HepG2 (cell line): ENCODE results near the gene MED25. TPM values are rescaled to one million over a fixed set of nuclear protein-coding genes. Genes with fewer than 3 reads are reported as not detected.
A peak's percentile ranks its signal among the peaks of the same experiment; 100 is the strongest.

Experiments
- DR1 ChIP-seq: sonication (generic); formaldehyde crosslinking; IDR thresholded peaks from 2 replicates; pipeline ENCODE4 v1.8.0; 2021; ENCODE audit warnings: mild to moderate bottlenecking, missing genetic modification reagents, inconsistent platforms
- GATAD2A ChIP-seq: IDR thresholded peaks from 2 replicates; pipeline ENCODE4 v1.6.1; 2016
- HDAC6 ChIP-seq: fragments of 200-600 bp; sonication (generic); IDR thresholded peaks from 2 replicates; pipeline ENCODE4 v1.7.0; 2017; ENCODE audit warnings: mild to moderate bottlenecking, antibody characterized with exemption, low read length, low read depth
- HNF4G ChIP-seq, 2 experiments: sonication (generic) in 1 of 2; formaldehyde crosslinking in 1 of 2; IDR thresholded peaks; 2 replicates each; pipeline versions ENCODE4 v1.4.0 to v1.6.1; 2011 to 2020; ENCODE audit warnings: borderline replicate concordance in 2 of 2, low read depth in 2 of 2, mild to moderate bottlenecking in 2 of 2, low read length in 1 of 2, missing genetic modification reagents in 1 of 2, moderate library complexity in 1 of 2
- KAT8 ChIP-seq: IDR thresholded peaks from 2 replicates; pipeline ENCODE4 v1.6.1; 2016; ENCODE audit warnings: missing genetic modification reagents, missing compliant biosample characterization
- NFRKB ChIP-seq: fragments of 450-650 bp; IDR thresholded peaks from 2 replicates; pipeline ENCODE4 v1.6.1; 2017
- NFYC ChIP-seq: IDR thresholded peaks from 2 replicates; pipeline ENCODE4 v1.6.1; 2016; ENCODE audit warnings: missing genetic modification reagents, missing compliant biosample characterization
- PAX8 ChIP-seq: sonication (generic); formaldehyde crosslinking; IDR thresholded peaks from 2 replicates; pipeline ENCODE4 v1.8.0; 2022; ENCODE audit warnings: mild to moderate bottlenecking, missing genetic modification reagents, borderline replicate concordance
- TGIF2 ChIP-seq: IDR thresholded peaks from 2 replicates; pipeline ENCODE4 v1.6.1; 2016; ENCODE audit warnings: control low read depth, missing compliant biosample characterization
- TOE1 ChIP-seq: sonication (generic); formaldehyde crosslinking; IDR thresholded peaks from 2 replicates; pipeline ENCODE4 v1.4.0; 2020; ENCODE audit warnings: mild to moderate bottlenecking, missing genetic modification reagents
- ZFP36 ChIP-seq: fragments of 150-350 bp; IDR thresholded peaks from 2 replicates; pipeline ENCODE4 v1.6.1; 2018; ENCODE audit warnings: borderline replicate concordance, low read length, low read depth; ENCODE audit not compliant: partially characterized antibody
- polyA plus RNA-seq, 8 experiments: library from polyadenylated mRNA; depleted of rRNA in 3 of 8; stranded (reverse) in 7 of 8; unstranded in 1 of 8; fragments of >200 nt; fragmentation: Illumina TruSeq in 4 of 8; extraction: Trizol in 4 of 8; gene quantifications; 2 replicates each; pipeline versions ENCODE4 v1.2.1 to v1.2.3, GENCODE V29; 2011 to 2016; ENCODE audit warnings: low read depth in 4 of 8, missing spikeins in 1 of 8, mixed read lengths in 1 of 8; ENCODE audit not compliant: insufficient read depth in 1 of 8
- total RNA-seq, 5 experiments: library from RNA; depleted of rRNA; stranded (reverse); fragments of >200 nt; fragmentation: Illumina TruSeq; extraction: Trizol; gene quantifications; 2 replicates each; pipeline ENCODE4 v1.2.3, GENCODE V29; 2016; ENCODE audit warnings: low read depth in 1 of 5
- TF ChIP-seq, protein P1 (sequence below), 2 experiments: sonication (generic) in 1 of 2; formaldehyde crosslinking in 1 of 2; IDR thresholded peaks; 2 replicates each; pipeline versions ENCODE4 v1.5.1 to v1.6.1; 2011 to 2020; ENCODE audit warnings: borderline replicate concordance in 1 of 2, low read depth in 1 of 2, low read length in 1 of 2, mild to moderate bottlenecking in 1 of 2, missing genetic modification reagents in 1 of 2, moderate library complexity in 1 of 2
- TF ChIP-seq, protein P2 (sequence below): fragments of 450-650 bp; IDR thresholded peaks from 2 replicates; pipeline ENCODE4 v1.6.1; 2017
- TF ChIP-seq, protein P3 (sequence below): sonication (generic); formaldehyde crosslinking; IDR thresholded peaks from 2 replicates; pipeline ENCODE4 v1.4.0; 2020; ENCODE audit warnings: missing genetic modification reagents, borderline replicate concordance
- TF ChIP-seq, protein P4 (sequence below): sonication (generic); formaldehyde crosslinking; IDR thresholded peaks from 2 replicates; pipeline ENCODE4 v1.8.1; 2023; ENCODE audit warnings: mild to moderate bottlenecking, missing genetic modification reagents
- TF ChIP-seq, protein P5 (sequence below): sonication (generic); formaldehyde crosslinking; IDR thresholded peaks from 2 replicates; pipeline ENCODE4 v1.5.1; 2020; ENCODE audit warnings: missing genetic modification reagents, mild to moderate bottlenecking, borderline replicate concordance
- TF ChIP-seq, protein P6 (sequence below): sonication (generic); formaldehyde crosslinking; IDR thresholded peaks from 2 replicates; pipeline ENCODE4 v1.5.1; 2020; ENCODE audit warnings: missing genetic modification reagents, mild to moderate bottlenecking, borderline replicate concordance

MED25 gene
- total and polyA plus RNA-seq, 2 of the 13 experiments (the other 11 are each of a cell fraction or from before 2014, with no cell fraction given): 11.1 to 15.1 TPM

DNA sequence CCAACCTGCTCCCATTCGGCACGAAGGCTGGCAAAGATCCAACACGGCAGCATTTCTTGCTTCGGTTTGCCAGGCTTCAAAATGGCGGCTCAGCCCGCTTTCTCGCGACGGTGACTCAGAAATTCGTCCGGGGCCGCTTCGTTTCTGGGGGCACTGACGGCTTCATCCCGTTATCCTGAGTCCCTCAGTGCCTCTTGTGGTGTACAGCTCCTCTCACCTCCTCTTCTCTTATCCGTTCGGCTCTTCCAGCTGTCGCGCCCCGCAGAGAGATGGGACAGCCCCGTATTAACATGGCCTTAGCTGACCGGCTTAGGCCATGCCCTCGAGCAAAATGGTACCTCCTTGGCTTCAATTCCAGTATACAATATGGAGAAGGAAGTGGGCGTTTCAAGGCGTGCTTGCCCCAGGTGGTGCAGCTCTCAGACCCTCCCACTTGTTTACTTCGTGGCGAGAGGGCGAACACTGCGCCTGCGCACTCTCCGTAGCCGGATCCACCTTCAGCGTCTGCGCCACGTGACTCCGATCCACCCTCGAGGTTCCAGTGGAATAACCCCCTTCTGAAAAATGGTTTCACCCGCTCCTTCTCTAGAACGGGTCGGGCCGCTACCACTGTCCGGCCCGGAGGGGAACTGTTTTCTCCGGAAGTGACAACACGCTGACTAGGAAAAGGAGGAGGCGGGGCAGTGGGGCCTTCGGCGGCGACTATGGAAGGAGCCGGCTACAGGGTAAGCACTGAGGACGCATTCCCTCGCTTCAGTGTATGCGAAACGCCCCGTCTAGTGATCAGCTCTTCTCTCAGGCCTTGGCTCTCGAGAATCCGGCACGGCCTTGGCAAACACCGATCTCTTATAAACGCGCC lies 59.2 kb downstream of the MED25 start, which contains the start of the genes AKT1S1 and TBC1D17 (continued):
- TF ChIP-seq, protein P1, sequence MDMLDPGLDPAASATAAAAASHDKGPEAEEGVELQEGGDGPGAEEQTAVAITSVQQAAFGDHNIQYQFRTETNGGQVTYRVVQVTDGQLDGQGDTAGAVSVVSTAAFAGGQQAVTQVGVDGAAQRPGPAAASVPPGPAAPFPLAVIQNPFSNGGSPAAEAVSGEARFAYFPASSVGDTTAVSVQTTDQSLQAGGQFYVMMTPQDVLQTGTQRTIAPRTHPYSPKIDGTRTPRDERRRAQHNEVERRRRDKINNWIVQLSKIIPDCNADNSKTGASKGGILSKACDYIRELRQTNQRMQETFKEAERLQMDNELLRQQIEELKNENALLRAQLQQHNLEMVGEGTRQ (IDR thresholded peaks at IDR 0.05; ENCODE audit: low read depth, low read length): peak; percentile 98
- TF ChIP-seq, protein P1 (CRISPR knock-in tag; IDR thresholded peaks at IDR 0.05; ENCODE audit: borderline replicate concordance): peak; percentile 98; the same call in 1 of the 2 replicates
- TF ChIP-seq ZFP36 (no peak), HDAC6 (no peak), NFRKB (peak; percentile 35), GATAD2A (CRISPR knock-in tag) (no peak), KAT8 (CRISPR knock-in tag) (peak; percentile 85), PAX8 (CRISPR knock-in tag) (0 out of 2 replicates have a peak, but pooled peaks have one; percentile 13), DR1 (CRISPR knock-in tag) (no peak), HNF4G (IDR thresholded peaks at IDR 0.05; ENCODE audit: borderline replicate concordance, low read depth, low read length) (no peak), HNF4G (CRISPR knock-in tag; IDR thresholded peaks at IDR 0.05; ENCODE audit: borderline replicate concordance, low read depth) (no peak), TGIF2 (peak; percentile 77), TOE1 (CRISPR knock-in tag) (no peak), NFYC (peak; percentile 19; the same call in 1 of the 2 replicates)
- TF ChIP-seq, protein P2, sequence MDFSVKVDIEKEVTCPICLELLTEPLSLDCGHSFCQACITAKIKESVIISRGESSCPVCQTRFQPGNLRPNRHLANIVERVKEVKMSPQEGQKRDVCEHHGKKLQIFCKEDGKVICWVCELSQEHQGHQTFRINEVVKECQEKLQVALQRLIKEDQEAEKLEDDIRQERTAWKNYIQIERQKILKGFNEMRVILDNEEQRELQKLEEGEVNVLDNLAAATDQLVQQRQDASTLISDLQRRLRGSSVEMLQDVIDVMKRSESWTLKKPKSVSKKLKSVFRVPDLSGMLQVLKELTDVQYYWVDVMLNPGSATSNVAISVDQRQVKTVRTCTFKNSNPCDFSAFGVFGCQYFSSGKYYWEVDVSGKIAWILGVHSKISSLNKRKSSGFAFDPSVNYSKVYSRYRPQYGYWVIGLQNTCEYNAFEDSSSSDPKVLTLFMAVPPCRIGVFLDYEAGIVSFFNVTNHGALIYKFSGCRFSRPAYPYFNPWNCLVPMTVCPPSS: no peak
- TF ChIP-seq, protein P3, sequence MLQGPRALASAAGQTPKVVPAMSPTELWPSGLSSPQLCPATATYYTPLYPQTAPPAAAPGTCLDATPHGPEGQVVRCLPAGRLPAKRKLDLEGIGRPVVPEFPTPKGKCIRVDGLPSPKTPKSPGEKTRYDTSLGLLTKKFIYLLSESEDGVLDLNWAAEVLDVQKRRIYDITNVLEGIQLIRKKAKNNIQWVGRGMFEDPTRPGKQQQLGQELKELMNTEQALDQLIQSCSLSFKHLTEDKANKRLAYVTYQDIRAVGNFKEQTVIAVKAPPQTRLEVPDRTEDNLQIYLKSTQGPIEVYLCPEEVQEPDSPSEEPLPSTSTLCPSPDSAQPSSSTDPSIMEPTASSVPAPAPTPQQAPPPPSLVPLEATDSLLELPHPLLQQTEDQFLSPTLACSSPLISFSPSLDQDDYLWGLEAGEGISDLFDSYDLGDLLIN (CRISPR knock-in tag): no peak
- TF ChIP-seq, protein P4, sequence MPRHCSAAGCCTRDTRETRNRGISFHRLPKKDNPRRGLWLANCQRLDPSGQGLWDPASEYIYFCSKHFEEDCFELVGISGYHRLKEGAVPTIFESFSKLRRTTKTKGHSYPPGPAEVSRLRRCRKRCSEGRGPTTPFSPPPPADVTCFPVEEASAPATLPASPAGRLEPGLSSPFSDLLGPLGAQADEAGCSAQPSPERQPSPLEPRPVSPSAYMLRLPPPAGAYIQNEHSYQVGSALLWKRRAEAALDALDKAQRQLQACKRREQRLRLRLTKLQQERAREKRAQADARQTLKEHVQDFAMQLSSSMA (CRISPR knock-in tag): no peak
- TF ChIP-seq, protein P5, sequence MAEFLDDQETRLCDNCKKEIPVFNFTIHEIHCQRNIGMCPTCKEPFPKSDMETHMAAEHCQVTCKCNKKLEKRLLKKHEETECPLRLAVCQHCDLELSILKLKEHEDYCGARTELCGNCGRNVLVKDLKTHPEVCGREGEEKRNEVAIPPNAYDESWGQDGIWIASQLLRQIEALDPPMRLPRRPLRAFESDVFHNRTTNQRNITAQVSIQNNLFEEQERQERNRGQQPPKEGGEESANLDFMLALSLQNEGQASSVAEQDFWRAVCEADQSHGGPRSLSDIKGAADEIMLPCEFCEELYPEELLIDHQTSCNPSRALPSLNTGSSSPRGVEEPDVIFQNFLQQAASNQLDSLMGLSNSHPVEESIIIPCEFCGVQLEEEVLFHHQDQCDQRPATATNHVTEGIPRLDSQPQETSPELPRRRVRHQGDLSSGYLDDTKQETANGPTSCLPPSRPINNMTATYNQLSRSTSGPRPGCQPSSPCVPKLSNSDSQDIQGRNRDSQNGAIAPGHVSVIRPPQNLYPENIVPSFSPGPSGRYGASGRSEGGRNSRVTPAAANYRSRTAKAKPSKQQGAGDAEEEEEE (CRISPR knock-in tag): no peak
- TF ChIP-seq, protein P6, sequence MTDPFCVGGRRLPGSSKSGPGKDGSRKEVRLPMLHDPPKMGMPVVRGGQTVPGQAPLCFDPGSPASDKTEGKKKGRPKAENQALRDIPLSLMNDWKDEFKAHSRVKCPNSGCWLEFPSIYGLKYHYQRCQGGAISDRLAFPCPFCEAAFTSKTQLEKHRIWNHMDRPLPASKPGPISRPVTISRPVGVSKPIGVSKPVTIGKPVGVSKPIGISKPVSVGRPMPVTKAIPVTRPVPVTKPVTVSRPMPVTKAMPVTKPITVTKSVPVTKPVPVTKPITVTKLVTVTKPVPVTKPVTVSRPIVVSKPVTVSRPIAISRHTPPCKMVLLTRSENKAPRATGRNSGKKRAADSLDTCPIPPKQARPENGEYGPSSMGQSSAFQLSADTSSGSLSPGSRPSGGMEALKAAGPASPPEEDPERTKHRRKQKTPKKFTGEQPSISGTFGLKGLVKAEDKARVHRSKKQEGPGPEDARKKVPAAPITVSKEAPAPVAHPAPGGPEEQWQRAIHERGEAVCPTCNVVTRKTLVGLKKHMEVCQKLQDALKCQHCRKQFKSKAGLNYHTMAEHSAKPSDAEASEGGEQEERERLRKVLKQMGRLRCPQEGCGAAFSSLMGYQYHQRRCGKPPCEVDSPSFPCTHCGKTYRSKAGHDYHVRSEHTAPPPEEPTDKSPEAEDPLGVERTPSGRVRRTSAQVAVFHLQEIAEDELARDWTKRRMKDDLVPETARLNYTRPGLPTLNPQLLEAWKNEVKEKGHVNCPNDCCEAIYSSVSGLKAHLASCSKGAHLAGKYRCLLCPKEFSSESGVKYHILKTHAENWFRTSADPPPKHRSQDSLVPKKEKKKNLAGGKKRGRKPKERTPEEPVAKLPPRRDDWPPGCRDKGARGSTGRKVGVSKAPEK (CRISPR knock-in tag): no peak
